ENCODE data around the gene CLEC18B.
"Not testable (repeated sequence)": the region's sequence is repeated elsewhere in the genome, so short reads cannot be mapped to it uniquely, and the experiment has no call there.

CLEC18B gene

GRCh38 chr16:74420612-74421481 is at the start of gene CLEC18B:
CLEC18B (minus strand) TSS chr16:74421478; CDS start chr16:74421270, 208 bp downstream.
- not testable (repeated sequence) for DNase-seq

- DNase-seq: no peak
Measured at GRCh38 chr16:74469946-74470478, 48.7 kb upstream of the CLEC18B start.

- no peak for DNase-seq
Measured at GRCh38 chr16:74468807-74469525, 47.7 kb upstream of the CLEC18B start.

- DNase-seq: no peak
Measured at GRCh38 chr16:74466872-74467271, 45.6 kb upstream of the CLEC18B start.

- no peak for DNase-seq
Measured at GRCh38 chr16:74465851-74466685, 44.8 kb upstream of the CLEC18B start.

GRCh38 chr16:74465281-74465680 is 44.0 kb upstream of the CLEC18B start:
- no peak for DNase-seq

- no peak for DNase-seq
Measured at GRCh38 chr16:74463888-74464287, 42.6 kb upstream of the CLEC18B start.

- no peak for DNase-seq
Measured at GRCh38 chr16:74462361-74462760, 41.1 kb upstream of the CLEC18B start.

GRCh38 chr16:74461826-74462225 is 40.5 kb upstream of the CLEC18B start:
- DNase-seq: no peak

- no peak for DNase-seq
Measured at GRCh38 chr16:74460542-74460941, 39.3 kb upstream of the CLEC18B start.

- DNase-seq: no peak
Measured at GRCh38 chr16:74456290-74456625, 35.0 kb upstream of the CLEC18B start.

- no peak for DNase-seq
Measured at GRCh38 chr16:74455619-74456289, 34.5 kb upstream of the CLEC18B start.

GRCh38 chr16:74455213-74455612 is 33.9 kb upstream of the CLEC18B start:
- DNase-seq: no peak

GRCh38 chr16:74451951-74452758 is 30.9 kb upstream of the CLEC18B start:
- DNase-seq: no peak

- no peak for DNase-seq
Measured at GRCh38 chr16:74450967-74451760, 29.9 kb upstream of the CLEC18B start.

- no peak for DNase-seq
Measured at GRCh38 chr16:74450236-74450635, 29.0 kb upstream of the CLEC18B start.

GRCh38 chr16:74449470-74449869 is 28.2 kb upstream of the CLEC18B start:
- DNase-seq: no peak

- no peak for DNase-seq
Measured at GRCh38 chr16:74448990-74449389, 27.7 kb upstream of the CLEC18B start.

GRCh38 chr16:74447578-74447977 is 26.3 kb upstream of the CLEC18B start:
- no peak for DNase-seq

GRCh38 chr16:74446866-74447265 is 25.6 kb upstream of the CLEC18B start:
- no peak for DNase-seq
